Measurements from ENCODE around the gene CORO2A. TPM values are rescaled to one million over a fixed set of nuclear protein-coding genes. Genes with fewer than 3 reads are reported as not detected.

The CORO2A gene
- total RNA-seq, 6 donors from 2014 or later: 10.5 to 22.8 (median 17.9) TPM

GRCh38 chr9:98230789-98231188, 38.4 kb upstream of the CORO2A start:
- Histone ChIP-seq H3K27me3 (no peaks in the 10 kb centered on the region), H3K9me3 (no peaks in the 10 kb centered on the region), H3K36me3 (peaks cover 12 to 81% (median 52%) of the 10 kb centered on the region in 4 donors), H3K27ac (peak overlapping the region in 2 of 4 donors; percentile 33 to 51), H3K4me1 (peaks cover 0 to 18% (median 2%) of the 10 kb centered on the region in 4 donors), H3K4me3 (no peak overlapping the region)
- DNase-seq: no peak
- 84 to 87% methylated on average over 6 of the region's 6 CpGs for WGBS, 2 donors
- peak; percentile 44 to 47 for ATAC-seq (ENCODE audit: low FRiP score in 2 of 2)
- TF ChIP-seq POLR2A (IDR thresholded peaks at IDR 0.05) (no peak), CTCF (IDR thresholded peaks at IDR 0.05) (no peak), POLR2AphosphoS5 (IDR thresholded peaks at IDR 0.05) (no peak), EP300 (IDR thresholded peaks at IDR 0.05) (no peak)

- WGBS, 2 donors: 83 to 88% methylated on average over 6 of the region's 6 CpGs
- no peak for DNase-seq
- TF ChIP-seq CTCF (IDR thresholded peaks at IDR 0.05) (no peak), EP300 (IDR thresholded peaks at IDR 0.05) (no peak), POLR2A (IDR thresholded peaks at IDR 0.05) (no peak), POLR2AphosphoS5 (IDR thresholded peaks at IDR 0.05) (no peak)
- Histone ChIP-seq H3K9me3 (no peaks in the 10 kb centered on the region), H3K4me1 (peaks cover 0 to 18% (median 2%) of the 10 kb centered on the region in 4 donors), H3K27ac (peak overlapping the region in 1 of 4 donors; percentile 33), H3K4me3 (no peak overlapping the region), H3K27me3 (no peaks in the 10 kb centered on the region), H3K36me3 (peaks cover 12 to 82% (median 53%) of the 10 kb centered on the region in 4 donors)
- ATAC-seq (ENCODE audit: low FRiP score in 2 of 2): peak in 1 of 2 donors; percentile 16
These were observed 37.9 kb upstream of the CORO2A start for GRCh38 chr9:98230304-98230703.

- Histone ChIP-seq H3K27me3 (no peaks in the 10 kb centered on the region), H3K4me1 (peaks cover 0 to 18% (median 4%) of the 10 kb centered on the region in 4 donors), H3K9me3 (no peaks in the 10 kb centered on the region), H3K4me3 (no peak overlapping the region), H3K27ac (peak overlapping the region in 1 of 4 donors; percentile 4), H3K36me3 (peaks cover 12 to 82% (median 58%) of the 10 kb centered on the region in 4 donors)
- DNase-seq: no peak
- no peak for ATAC-seq (ENCODE audit: low FRiP score in 2 of 2)
- no peak for TF ChIP-seq CTCF (IDR thresholded peaks at IDR 0.05)
- no peak for TF ChIP-seq POLR2AphosphoS5 (IDR thresholded peaks at IDR 0.05)
- TF ChIP-seq POLR2A (IDR thresholded peaks at IDR 0.05): no peak
- TF ChIP-seq EP300 (IDR thresholded peaks at IDR 0.05): no peak
- 93 to 95% methylated on average over 3 of the region's 3 CpGs for WGBS, 2 donors
These were observed 37.2 kb upstream of the CORO2A start for GRCh38 chr9:98229620-98230019.

DNA sequence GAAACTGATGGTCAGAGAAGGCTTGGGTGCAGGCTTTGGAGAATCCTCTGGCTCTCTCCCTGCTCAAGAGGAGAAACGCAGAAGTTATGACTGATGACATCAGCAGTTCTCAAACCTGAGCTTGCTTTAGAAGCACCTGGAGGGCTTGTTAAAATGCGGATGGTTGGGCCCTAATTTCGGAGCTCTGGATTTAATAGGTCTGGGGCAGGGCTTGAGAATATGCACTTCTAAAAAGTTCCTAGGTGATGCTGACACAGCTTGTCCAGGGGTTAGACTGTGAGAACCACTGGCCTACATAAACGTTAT, 36.6 kb upstream of the CORO2A start:
- WGBS, 2 donors: 76 to 91% methylated on average over 4 of the region's 4 CpGs
- H3K4me1 ChIP-seq: peaks cover 0 to 18% (median 4%) of the 10 kb centered on the region in 4 donors
- no peak for ATAC-seq (ENCODE audit: low FRiP score in 2 of 2)
- DNase-seq: no peak
- no peak overlapping the region for H3K4me3 ChIP-seq
- H3K27me3 ChIP-seq: no peaks in the 10 kb centered on the region
- peak overlapping the region in 2 of 4 donors; percentile 4 to 47 for H3K27ac ChIP-seq
- TF ChIP-seq CTCF (IDR thresholded peaks at IDR 0.05): no peak
- TF ChIP-seq POLR2A (IDR thresholded peaks at IDR 0.05): no peak
- no peak for TF ChIP-seq EP300 (IDR thresholded peaks at IDR 0.05)
- no peak for TF ChIP-seq POLR2AphosphoS5 (IDR thresholded peaks at IDR 0.05)
- H3K9me3 ChIP-seq: no peaks in the 10 kb centered on the region
- peaks cover 12 to 77% (median 55%) of the 10 kb centered on the region in 4 donors for H3K36me3 ChIP-seq

- Histone ChIP-seq H3K4me3 (no peak overlapping the region), H3K4me1 (peaks cover 2 to 20% (median 6%) of the 10 kb centered on the region in 4 donors), H3K36me3 (peaks cover 12 to 73% (median 53%) of the 10 kb centered on the region in 4 donors), H3K9me3 (no peaks in the 10 kb centered on the region), H3K27me3 (no peaks in the 10 kb centered on the region), H3K27ac (peak overlapping the region in 1 of 4 donors; percentile 47)
- WGBS, 2 donors: 81 to 89% methylated on average over 8 to 10 of the region's 10 CpGs
- DNase-seq (no peak), ATAC-seq (ENCODE audit: low FRiP score in 2 of 2) (no peak)
- TF ChIP-seq EP300 (IDR thresholded peaks at IDR 0.05) (no peak), POLR2AphosphoS5 (IDR thresholded peaks at IDR 0.05) (no peak), CTCF (IDR thresholded peaks at IDR 0.05) (no peak), POLR2A (IDR thresholded peaks at IDR 0.05) (no peak)
These were observed 36.1 kb upstream of the CORO2A start for GRCh38 chr9:98228392-98229089.
